GM19324 (cell line): ENCODE results near the gene TBKBP1.
"Not testable (repeated sequence)": the region's sequence is repeated elsewhere in the genome, so short reads cannot be mapped to it uniquely, and the experiment has no call there.

Experiments
- ATAC-seq: cut with Tn5 transposase; IDR thresholded peaks from one replicate; pipeline ENCODE4 v1.9.1; 2021; ENCODE audit warnings: mild to moderate bottlenecking, moderate library complexity; ENCODE audit not compliant: unreplicated experiment, low FRiP score

The TBKBP1 gene

GRCh38 chr17:47729476-47729875 lies 35.5 kb downstream of the TBKBP1 start:
- no peak for ATAC-seq

DNA sequence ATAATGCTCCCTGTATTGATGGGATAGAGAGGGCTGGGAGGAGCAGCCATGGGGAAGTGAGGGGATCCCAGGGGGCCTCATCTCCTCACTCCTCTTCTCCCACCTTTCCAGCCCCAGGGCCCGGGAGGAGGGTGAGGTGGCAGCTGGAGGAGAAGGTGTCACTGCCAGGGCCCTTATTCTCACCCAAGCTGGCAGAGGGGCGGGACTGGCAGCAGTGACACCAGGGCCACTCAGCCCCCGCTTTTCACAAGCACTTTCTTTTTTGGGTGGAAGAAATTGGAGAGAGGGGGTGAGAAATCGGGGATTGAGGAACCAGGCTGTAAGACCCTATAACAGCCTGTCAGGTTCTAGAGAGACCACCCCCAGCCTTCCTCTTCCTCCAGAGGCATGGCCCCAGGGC lies 36.7 kb downstream of the TBKBP1 start:
- ATAC-seq = no peak

DNA sequence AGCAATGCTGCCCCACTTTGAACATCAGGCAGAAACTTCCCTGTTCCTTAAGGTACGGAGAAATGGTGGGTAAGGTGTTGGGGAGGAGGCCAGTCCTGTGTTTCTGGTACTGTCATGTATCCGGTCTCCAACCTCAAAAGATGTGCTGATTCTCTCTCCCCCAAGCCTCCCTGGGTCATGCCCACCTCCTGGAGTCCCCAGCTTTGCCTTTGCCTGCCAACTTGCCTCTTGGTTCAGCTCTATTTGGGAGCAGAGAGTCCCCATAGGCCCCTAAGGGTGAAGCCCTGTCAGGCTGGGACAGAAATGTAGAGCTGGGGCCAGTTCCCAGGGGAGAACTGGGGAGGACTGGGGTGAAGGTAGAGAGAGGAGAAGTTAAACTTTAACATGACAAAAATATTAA lies 37.4 kb downstream of the TBKBP1 start:
- no peak for ATAC-seq

GRCh38 chr17:47732399-47733046 lies 38.6 kb downstream of the TBKBP1 start:
- ATAC-seq = no peak

DNA sequence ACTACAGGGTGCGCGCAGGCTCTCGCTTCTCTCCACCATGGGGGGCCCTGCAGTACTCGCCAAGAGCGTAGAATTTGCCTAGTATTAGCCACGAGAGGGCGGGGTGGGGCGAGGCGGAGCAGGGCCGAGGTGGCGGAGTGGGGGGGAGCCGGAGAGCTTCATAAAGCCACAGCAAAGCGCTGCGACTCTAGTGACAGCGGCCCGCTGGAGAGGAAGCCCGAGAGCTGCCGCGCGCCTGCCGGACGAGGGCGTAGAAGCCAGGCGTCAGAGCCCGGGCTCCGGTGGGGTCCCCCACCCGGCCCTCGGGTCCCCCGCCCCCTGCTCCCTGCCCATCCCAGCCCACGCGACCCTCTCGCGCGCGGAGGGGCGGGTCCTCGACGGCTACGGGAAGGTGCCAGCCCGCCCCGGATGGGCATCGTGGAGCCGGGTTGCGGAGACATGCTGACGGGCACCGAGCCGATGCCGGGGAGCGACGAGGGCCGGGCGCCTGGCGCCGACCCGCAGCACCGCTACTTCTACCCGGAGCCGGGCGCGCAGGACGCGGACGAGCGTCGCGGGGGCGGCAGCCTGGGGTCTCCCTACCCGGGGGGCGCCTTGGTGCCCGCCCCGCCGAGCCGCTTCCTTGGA lies 39.2 kb downstream of the TBKBP1 start, which contains the start of gene TBX21:
TSS of gene TBX21 (plus strand) at position 190 of the 627 bp plus-strand sequence. CDS start at position 409, 219 bp downstream.
- ATAC-seq = peak; percentile 55

- peak; percentile 16 for ATAC-seq
Observed at GRCh38 chr17:47733674-47734410, 39.9 kb downstream of the TBKBP1 start.

GRCh38 chr17:47735139-47735464 lies 41.1 kb downstream of the TBKBP1 start:
- ATAC-seq = no peak

DNA sequence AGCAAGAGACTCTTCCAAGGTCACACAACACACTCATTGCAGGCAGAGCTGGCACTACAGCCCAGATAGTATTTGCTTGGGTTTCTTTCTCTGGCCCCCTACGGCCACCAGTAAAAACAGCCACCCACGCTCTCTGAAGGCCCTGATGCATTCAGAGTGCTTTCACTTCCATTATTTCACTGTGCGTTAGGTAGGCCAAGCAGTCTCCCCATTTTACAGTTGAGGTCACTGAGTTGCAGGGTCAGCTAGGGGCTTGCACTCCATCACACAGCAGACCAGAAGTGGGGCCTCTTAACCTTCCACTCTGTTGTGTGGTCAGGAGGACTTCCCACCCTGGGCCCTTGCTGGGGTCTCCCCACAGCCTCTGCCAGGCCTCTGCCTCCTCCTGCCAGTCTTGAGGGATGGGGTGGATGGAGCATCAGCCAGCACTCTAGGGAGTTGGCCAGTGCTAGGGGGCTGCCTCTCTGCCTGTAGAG lies 41.6 kb downstream of the TBKBP1 start:
- ATAC-seq = no peak

DNA sequence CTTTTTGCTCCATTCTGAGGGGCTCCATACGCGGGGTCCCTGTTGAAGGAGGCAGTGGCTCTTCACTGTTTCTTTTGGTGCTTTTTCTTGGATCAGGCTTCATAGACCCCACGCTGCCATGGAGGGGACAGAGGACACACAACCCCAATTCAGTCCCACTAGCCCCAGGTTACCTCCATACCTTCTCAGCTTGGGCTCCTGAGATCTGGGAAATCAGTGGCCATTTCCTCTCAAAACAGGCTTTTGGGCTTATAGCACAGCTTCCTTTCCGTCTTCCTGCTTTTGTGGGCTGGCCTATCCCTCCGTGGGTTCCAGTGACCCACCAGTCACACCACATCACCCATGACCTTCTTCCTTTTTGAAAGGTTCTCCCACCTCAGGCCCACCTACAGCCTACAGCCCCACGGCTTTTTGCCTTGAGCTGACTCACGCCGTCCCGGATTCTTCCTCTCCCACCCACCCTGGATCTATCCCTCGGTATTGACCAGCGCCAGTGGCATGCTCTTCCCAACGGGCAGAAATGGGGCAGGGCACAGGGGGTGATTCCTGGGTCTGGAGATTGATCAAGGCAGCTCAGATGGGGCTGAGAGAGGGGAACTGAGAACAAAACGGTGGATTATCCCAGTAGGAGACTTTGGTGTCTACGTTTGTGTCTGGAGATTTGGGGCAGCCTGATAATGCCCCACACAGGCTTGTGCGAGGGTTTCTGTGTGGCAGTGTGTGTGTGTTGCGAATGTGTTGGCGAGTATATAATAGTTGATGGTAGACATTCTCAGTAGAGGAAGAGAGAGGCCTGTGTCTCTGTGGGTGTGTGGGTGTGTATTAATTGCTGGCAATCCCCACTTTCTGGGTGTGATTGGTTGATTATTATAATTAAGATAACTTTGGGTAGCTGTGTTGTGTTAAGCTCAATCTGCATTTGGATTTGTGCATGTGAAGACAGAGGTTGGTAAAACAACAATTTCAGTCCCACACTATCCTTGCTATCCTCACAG lies 42.8 kb downstream of the TBKBP1 start:
- no peak for ATAC-seq

DNA sequence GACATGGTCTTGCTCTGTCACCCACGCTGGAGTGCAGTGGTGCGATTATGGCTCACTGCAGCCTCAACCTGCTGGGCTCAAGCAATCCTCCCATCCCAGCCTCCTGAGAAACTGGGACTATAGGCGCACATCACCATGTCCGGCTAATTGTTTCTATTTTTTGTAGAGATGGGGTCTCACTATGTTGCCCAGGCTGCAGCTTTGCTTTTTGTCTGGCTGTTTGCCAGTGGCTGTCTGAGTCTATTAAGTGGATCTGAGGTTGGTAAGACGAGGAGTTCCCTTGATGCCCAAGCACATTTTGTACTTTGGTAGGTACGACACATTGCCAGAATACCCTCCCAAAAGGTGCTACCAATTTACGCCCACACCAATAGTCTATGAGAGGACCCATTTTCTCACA lies 44.2 kb downstream of the TBKBP1 start:
- ATAC-seq = no peak

DNA sequence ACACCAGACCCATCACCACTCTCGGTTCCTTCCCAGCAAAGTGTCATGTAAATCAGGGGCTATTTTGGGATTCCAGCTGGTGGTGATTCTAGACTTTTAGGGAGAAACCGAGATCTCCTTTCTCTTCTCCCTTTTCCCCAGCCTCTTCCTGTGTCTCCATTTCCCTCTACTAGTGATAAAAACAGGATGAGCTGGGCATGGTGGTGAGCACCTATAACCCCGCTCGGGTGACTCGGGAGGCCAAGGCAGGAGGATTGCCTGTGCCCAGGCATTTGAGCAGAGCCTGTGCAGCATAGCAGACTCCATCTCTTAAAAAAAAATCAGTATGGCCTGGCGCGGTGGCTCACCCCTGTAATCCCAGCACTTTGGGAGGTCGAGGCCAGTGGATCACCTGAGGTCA lies 45.2 kb downstream of the TBKBP1 start:
- no peak for ATAC-seq

DNA sequence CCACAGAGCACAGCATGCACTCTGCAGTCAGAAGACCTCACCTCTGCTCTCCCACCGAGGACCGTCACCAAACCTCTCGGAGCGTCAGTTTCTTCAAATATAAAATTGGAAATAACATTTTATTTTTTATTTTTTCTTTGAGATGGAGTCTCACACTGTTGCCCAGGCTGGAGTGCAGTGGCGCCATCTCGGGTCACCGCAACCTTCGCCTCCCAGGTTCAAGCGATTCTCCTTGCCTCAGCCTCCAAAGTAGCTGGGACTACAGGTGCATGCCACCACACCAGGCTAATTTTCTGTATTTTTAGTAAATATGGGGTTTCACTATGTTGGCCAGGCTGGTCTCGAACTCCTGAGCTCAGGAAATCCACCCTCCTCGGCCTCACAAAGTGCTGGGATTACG lies 46.0 kb downstream of the TBKBP1 start:
- not testable (repeated sequence) for ATAC-seq

DNA sequence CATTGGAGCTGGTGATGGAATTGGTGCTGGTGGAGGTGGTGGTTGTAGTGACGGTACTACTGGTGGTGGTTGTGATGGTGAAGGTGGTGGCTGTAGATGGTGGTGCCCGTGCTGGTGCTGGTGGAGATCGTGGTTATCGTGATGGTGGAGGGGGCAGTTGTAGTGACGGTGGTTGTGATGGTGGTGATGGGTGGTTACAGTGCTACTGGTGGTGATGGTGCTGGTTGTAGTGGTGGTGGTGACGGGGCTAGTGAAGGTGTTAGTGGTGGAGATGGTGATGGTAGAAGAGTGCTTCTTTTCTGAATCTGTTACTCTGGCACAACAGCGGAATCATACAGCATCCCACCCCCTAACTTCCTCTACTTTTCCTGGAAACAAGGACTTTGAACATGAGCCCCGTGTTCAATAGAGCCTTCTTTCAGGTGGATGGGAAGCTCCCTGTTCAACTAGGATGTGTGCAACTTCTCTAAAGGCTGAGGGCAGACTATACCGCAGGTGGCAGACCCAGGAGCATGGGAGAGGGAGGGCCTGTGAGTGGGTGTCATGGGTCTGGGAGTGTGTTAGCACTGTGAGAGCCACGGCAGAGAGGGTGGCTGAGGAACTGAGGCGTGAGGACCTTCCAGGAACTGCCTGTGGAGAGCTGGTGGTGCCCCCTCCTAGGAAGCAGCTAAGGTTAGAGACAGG lies 47.3 kb downstream of the TBKBP1 start:
- no peak for ATAC-seq

- ATAC-seq = no peak
Observed at GRCh38 chr17:47741793-47742145, 47.8 kb downstream of the TBKBP1 start.

GRCh38 chr17:47742319-47743181 lies 48.6 kb downstream of the TBKBP1 start:
- ATAC-seq = no peak

GRCh38 chr17:47744168-47745036 lies 50.4 kb downstream of the TBKBP1 start:
- no peak for ATAC-seq

- no peak for ATAC-seq
Observed at GRCh38 chr17:47745037-47745380, 51.0 kb downstream of the TBKBP1 start.

GRCh38 chr17:47751471-47751870 lies 57.5 kb downstream of the TBKBP1 start:
- no peak for ATAC-seq
